Suppressor macrophage treated with lipopolysaccharide for 1 hour (primary cell): ENCODE results near the gene MCRIP1.

Experiments
- DNase-seq, 3 donors: peaks; one replicate each; pipeline ENCODE4 v3.0.0-alpha.2; 2020 to 2022

MCRIP1 gene

GRCh38 chr17:81819708-81820107 lies 13.4 kb downstream of the MCRIP1 start:
- DNase-seq: no peak

- no peak for DNase-seq
These were observed 15.3 kb downstream of the MCRIP1 start for GRCh38 chr17:81817758-81818147.

DNA sequence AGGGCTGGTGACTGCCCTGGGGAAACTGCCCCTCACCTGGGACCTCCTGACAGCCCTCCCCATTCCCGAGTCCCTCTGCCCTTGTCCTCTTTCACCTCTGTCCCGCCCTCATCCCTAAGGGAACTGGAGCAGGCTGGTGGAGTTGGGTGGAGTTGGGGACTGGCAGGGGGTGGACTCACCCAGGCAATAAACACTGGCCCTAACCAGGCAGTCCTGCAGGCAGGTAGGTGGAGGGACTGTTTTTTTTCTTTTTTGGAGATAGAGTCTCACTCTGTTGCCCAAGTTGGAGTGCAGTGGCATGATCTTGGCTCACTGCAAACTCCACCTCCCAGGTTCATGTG lies 17.5 kb downstream of the MCRIP1 start:
- no peak for DNase-seq

DNA sequence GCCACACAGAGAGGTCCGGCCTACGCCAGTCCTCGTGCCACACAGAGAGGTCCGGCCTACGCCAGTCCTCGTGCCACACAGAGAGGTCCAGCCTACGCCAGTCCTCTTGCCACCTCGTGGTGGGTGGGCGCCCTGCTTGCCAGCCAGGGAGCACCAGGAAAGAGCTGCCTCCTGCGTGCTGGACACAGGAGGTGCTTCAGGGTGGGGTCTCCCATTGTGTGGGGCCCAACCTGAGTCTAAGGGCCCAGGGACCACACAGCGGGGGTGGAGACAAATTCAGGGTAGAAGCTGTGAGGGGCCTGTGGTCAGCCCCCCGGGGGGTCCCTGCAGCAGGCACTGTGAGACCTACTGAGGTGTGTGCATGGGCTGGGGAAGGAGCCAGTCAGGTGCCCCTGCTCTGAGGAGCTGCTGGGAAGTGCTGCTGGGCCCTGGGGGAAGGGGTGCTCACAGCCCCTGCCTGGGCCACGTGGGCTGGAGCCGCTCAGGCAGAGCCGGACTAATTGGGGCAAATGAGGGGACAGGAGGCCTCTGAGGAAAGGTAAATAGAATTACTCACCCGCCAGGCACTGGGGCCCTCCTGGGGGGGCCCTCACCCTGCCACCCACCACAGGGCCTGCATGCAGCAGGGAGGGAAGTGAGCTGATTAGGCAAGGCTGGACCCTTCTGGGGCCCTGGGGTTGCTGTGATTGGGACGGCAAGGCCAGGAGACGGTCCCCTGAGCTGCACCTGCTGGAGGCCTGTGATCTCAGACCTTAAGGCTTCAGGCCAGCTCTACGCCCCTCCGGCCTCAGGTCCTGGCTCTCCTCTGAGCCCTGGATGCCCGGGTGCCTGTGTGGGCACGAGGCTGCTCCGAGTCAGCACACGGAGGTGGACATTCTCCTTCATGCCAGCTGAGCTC lies 18.1 kb downstream of the MCRIP1 start:
- no peak for DNase-seq

GRCh38 chr17:81813861-81814683 lies 19.0 kb downstream of the MCRIP1 start:
- DNase-seq: no peak

- DNase-seq: no peak
These were observed 19.8 kb downstream of the MCRIP1 start for GRCh38 chr17:81813371-81813684.

DNA sequence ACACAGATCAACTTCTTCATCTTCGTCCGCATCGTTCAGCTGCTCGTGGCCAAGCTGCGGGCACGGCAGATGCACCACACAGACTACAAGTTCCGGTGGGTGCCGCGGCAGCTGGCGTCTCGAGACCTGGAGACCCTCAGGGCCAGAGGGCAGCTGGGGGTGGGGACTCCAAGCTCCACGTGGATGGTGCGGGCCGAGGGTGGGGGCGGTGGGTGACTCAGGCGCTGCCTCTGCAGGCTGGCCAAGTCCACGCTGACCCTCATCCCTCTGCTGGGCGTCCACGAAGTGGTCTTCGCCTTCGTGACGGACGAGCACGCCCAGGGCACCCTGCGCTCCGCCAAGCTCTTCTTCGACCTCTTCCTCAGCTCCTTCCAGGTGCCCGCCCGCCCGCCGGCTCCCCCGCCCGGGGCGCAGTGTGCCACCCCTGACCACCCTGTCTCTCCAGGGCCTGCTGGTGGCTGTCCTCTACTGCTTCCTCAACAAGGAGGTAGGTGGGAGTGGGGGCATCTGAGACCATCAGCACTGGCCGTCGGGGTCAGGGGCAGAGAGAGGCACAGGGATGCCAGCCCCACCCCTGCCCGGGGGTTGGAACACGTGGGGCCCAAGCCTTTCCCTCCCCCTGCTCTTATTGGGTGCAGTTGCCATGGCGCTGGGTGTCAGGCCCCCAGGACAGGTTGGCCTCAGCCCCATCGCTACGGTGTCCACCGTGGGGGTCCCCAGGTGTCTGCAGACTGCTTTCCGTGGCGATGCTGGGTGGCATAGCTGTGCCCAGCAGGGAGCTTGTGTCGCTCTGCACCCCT lies 20.3 kb downstream of the MCRIP1 start:
- no peak for DNase-seq

GRCh38 chr17:81811705-81812570 lies 21.2 kb downstream of the MCRIP1 start:
- no peak for DNase-seq

DNA sequence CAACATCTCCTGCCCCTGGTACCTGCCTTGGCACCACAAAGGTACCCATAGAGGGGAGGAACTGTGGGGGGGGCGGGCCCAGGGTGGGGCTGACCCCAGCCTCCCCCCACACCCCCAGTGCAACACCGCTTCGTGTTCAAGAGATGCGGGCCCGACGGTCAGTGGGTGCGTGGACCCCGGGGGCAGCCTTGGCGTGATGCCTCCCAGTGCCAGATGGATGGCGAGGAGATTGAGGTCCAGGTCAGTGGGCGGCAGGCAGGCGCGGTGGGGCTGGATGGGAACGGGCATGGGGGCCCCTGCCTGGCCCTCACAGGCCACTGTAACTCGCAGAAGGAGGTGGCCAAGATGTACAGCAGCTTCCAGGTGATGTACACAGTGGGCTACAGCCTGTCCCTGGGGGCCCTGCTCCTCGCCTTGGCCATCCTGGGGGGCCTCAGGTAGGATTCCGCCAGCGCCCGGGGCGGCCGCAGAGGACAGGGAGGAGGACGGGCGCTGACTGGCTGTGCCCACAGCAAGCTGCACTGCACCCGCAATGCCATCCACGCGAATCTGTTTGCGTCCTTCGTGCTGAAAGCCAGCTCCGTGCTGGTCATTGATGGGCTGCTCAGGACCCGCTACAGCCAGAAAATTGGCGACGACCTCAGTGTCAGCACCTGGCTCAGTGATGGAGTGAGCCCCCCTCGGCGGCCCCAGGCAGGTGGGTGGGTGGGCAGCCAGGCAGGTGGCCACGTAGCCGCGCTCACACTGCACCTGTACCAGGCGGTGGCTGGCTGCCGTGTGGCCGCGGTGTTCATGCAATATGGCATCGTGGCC lies 22.0 kb downstream of the MCRIP1 start:
- DNase-seq: no peak

- no peak for DNase-seq
These were observed 22.6 kb downstream of the MCRIP1 start for GRCh38 chr17:81810476-81810875.

GRCh38 chr17:81809556-81809998 lies 23.5 kb downstream of the MCRIP1 start:
- no peak for DNase-seq

GRCh38 chr17:81808778-81809555 lies 24.1 kb downstream of the MCRIP1 start:
- DNase-seq: no peak

GRCh38 chr17:81807839-81808238 lies 25.3 kb downstream of the MCRIP1 start:
- DNase-seq: no peak

DNA sequence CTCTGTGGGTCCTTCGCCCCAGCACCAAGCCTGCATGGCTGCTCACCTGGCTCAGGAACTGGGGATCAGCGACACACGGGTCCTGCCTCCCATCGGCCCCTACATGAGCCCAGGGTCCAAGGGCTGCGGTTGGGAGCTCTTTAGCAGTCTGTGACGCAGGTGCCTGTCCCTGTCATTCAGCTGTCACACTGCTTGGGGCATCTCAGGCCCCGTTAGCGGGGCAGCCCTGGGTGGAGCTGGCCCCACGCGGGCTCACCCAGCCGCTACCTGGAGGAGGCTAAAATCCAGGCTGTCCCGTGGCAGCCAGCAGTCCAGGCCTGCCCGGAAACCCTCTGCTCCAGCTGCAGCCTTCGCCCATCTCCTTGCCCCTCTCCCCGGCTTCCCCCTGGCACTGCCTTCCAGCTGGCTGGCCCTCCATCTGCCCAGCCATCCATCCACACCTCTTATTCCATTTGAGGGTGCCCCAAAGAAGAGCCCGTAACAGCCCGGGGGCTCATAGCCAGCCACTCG lies 25.8 kb downstream of the MCRIP1 start:
- DNase-seq: no peak

DNA sequence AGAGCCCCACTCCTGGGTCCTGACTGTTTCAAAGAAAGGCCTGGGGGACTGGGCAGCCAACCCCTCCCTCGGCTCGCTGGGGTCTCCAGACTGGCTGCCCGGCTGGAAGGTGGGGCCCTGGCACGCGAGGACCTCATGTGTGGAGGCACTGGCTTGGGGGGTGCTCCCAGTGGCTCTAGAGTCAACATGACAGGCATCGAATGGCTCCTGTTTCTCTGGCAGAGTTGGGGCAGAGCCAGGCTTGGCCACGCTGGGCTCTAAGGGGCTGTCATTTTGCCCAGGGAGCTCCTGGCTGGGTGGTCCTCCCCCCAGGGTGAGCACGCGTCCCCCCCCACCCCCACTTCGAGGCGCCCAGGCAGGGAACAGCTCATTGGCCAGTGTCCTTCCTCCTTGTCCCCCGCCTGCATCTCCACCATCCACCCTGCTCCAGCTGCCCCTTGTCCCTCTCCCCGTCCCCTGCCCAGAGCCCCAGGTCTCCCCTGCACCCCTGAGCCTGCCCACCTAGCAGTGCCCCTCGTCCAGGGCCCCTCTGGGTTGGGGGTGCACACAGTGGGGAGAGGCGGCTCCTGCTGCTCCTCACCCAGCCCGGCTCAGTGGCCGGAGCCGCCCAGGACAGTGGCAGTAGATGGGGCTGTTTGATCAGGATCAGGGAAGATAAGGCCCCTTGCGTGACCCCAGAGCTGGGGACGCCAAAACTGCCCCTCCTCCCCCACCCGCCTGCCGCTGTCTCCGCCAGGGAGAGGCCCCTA lies 26.5 kb downstream of the MCRIP1 start:
- no peak for DNase-seq

DNA sequence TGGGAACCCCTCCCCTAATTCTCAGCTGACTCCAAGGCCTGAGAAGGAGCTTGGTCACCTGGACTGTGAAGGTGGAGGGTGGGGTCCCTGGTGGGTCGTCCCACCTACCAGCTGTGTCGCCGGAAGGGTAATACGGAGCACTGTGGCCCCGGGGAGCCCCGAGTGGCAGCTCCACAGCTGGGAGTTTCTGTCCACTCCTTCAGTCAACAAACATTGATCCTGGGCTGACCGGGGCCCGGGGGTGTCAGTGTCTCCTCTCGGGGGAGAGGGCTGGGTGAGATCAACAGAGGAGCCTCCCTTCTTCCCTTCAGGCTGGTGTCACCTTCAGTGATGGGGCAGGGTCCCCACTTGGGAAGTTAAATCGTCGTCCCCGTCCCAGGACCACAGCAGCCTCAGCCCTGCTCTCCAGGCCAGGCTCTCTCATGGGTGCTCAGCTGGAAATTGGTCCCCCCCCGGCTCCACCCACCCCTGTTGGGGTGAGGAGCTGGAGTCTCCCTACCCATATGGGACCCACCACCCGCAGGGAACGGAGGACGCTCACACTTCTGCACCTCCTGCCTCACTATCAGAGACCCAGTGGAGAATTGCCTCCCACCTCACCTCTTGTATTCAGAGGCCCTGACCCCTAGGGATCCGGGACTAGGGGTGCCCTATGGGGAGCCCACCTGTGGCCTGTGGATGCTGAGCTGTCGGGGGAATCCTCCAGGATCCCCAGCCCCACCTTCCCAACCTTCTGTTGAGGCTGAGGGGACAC lies 27.2 kb downstream of the MCRIP1 start:
- DNase-seq: no peak

DNA sequence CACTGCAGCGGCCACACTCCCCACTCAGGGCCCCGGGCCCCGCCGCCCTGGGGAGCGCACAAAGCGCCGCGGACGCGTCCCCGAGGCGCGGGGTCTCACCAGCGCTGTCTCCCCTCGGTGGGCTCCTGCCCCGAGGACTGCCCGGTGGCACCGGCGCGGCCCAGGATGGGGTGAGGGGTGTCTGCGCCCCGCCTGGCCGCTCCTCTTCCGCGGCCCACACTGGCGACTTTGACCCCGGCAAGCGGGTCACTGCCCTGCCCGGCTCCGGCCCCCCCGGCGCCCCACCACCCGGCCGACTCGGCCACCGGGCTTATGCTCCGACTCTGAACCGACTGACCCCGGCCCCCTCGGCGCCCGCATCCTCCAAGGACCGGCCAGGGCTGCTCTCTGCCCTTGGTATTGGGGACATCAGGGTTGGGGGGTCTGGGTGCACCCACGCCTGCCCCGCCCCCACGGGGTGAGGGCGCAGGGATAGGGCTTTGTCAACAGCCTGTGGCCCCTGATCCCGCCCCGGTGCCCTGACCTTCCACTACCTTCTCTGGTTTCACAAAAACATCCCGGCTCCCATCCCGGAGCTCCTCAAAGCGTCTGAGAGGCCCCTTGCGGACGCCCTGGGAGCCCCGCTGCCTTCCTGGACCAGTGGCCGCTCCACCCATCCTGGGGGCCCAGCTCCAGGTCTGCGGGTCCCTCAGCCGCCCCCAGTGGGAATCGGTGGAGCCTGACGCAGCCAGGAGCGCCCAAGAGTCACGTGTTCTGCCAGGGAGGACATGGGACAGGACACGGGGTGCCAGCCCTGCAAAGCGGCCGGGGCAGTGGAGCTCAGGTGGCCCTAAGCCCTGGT lies 28.3 kb downstream of the MCRIP1 start:
- DNase-seq: no peak
